ENCODE results near the gene SCLT1. TPM values are rescaled to one million over a fixed set of nuclear protein-coding genes. Genes with fewer than 3 reads are reported as not detected.

The SCLT1 gene
- polyA plus RNA-seq, 1 donor from 2014 or later = 12.8 TPM

- Histone ChIP-seq H3K36me3 (ENCODE audit: insufficient read depth, low read length) (no peaks in the 10 kb centered on the region), H3K9me3 (ENCODE audit: low read length) (no peaks in the 10 kb centered on the region), H3K9me2 (ENCODE audit: insufficient read depth, low read length) (no peaks in the 10 kb centered on the region), H3K4me2 (ENCODE audit: low read length) (no peak overlapping the region), H3K9ac (ENCODE audit: low read length) (no peak overlapping the region), H4K20me1 (ENCODE audit: insufficient read depth) (no peaks in the 10 kb centered on the region), H3K27ac (ENCODE audit: low read length) (no peak overlapping the region), H2AFZ (ENCODE audit: low read depth, low read length) (no peak overlapping the region), H3F3A (ENCODE audit: insufficient read depth, low read length, poor library complexity, severe bottlenecking) (no peaks in the 10 kb centered on the region), H3K4me3 (ENCODE audit: low read length) (no peak overlapping the region), H3K79me2 (replicated peaks; ENCODE audit: insufficient read depth, low read length) (no peaks in the 10 kb centered on the region), H3K27me3 (ENCODE audit: insufficient read depth, low read depth, low read length) (no peaks in the 10 kb centered on the region)
- TF ChIP-seq RAD21 (conservative IDR thresholded peaks at IDR 0.05) (no peak), MXI1 (conservative IDR thresholded peaks at IDR 0.05; ENCODE audit: poor library complexity, severe bottlenecking) (no peak)
- TF ChIP-seq, protein P1, sequence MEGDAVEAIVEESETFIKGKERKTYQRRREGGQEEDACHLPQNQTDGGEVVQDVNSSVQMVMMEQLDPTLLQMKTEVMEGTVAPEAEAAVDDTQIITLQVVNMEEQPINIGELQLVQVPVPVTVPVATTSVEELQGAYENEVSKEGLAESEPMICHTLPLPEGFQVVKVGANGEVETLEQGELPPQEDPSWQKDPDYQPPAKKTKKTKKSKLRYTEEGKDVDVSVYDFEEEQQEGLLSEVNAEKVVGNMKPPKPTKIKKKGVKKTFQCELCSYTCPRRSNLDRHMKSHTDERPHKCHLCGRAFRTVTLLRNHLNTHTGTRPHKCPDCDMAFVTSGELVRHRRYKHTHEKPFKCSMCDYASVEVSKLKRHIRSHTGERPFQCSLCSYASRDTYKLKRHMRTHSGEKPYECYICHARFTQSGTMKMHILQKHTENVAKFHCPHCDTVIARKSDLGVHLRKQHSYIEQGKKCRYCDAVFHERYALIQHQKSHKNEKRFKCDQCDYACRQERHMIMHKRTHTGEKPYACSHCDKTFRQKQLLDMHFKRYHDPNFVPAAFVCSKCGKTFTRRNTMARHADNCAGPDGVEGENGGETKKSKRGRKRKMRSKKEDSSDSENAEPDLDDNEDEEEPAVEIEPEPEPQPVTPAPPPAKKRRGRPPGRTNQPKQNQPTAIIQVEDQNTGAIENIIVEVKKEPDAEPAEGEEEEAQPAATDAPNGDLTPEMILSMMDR (IDR thresholded peaks at IDR 0.05; ENCODE audit: poor library complexity, severe bottlenecking) = no peak
Observed at GRCh38 chr4:128930051-128930450, 163.3 kb downstream of the SCLT1 start.

- Histone ChIP-seq H3K79me2 (replicated peaks; ENCODE audit: insufficient read depth, low read length) (no peaks in the 10 kb centered on the region), H3K27ac (ENCODE audit: low read length) (no peak overlapping the region), H2AFZ (ENCODE audit: low read depth, low read length) (no peak overlapping the region), H3K27me3 (ENCODE audit: insufficient read depth, low read depth, low read length) (no peaks in the 10 kb centered on the region), H3K36me3 (ENCODE audit: insufficient read depth, low read length) (no peaks in the 10 kb centered on the region), H3K9me3 (ENCODE audit: low read length) (no peaks in the 10 kb centered on the region), H3K4me2 (ENCODE audit: low read length) (no peak overlapping the region), H3K4me3 (ENCODE audit: low read length) (no peak overlapping the region), H3K9ac (ENCODE audit: low read length) (no peak overlapping the region), H4K20me1 (ENCODE audit: insufficient read depth) (no peaks in the 10 kb centered on the region), H3F3A (ENCODE audit: insufficient read depth, low read length, poor library complexity, severe bottlenecking) (no peaks in the 10 kb centered on the region), H3K9me2 (ENCODE audit: insufficient read depth, low read length) (no peaks in the 10 kb centered on the region)
- no peak for TF ChIP-seq REST (IDR thresholded peaks at IDR 0.05; ENCODE audit: borderline replicate concordance)
- TF ChIP-seq POLR2AphosphoS5 (IDR thresholded peaks at IDR 0.05) = no peak
- no peak for TF ChIP-seq TAF1 (IDR thresholded peaks at IDR 0.05; ENCODE audit: low read depth)
- TF ChIP-seq SMC3 (conservative IDR thresholded peaks at IDR 0.05; ENCODE audit: poor library complexity) = no peak
- TF ChIP-seq EZH2 (IDR thresholded peaks at IDR 0.05; ENCODE audit: borderline replicate concordance, insufficient read depth, low read length, poor library complexity, severe bottlenecking) = no peak
- TF ChIP-seq MXI1 (conservative IDR thresholded peaks at IDR 0.05; ENCODE audit: poor library complexity, severe bottlenecking) = no peak
- TF ChIP-seq EP300 (conservative IDR thresholded peaks at IDR 0.05; ENCODE audit: poor library complexity, severe bottlenecking) = no peak
- no peak for TF ChIP-seq RAD21 (conservative IDR thresholded peaks at IDR 0.05)
- TF ChIP-seq, protein P1 (IDR thresholded peaks at IDR 0.05; ENCODE audit: poor library complexity, severe bottlenecking) = no peak
Observed at GRCh38 chr4:128924951-128925350, 168.4 kb downstream of the SCLT1 start.

Measured in neural cell (in vitro differentiated cells).